HEK293 (cell line): ENCODE measurements around the gene TCAP.

Experiments
- CTCF ChIA-PET: fragments of 350-600 bp; formaldehyde crosslinking; extraction: SDS; loops from one replicate; lab custom pipeline; 2021; ENCODE audit warnings: antibody characterized with exemption; lab: Yijun Ruan, JAX
- POLR2A ChIA-PET: fragments of 300-600 bp; formaldehyde crosslinking; extraction: SDS; loops from one replicate; lab custom pipeline; 2020; ENCODE audit warnings: antibody characterized with exemption, inconsistent platforms; lab: Yijun Ruan, JAX
- H3K27ac ChIP-seq: fragments of 200-500 bp; sonication (Bioruptor generic); 2 replicates; pipeline ENCODE4 v1.5.1; 2014; ENCODE audit warnings: low read depth, low read length, control low read depth, inconsistent platforms; ENCODE audit errors: extremely low read depth
- H3K36me3 ChIP-seq, 2 experiments: fragments of 200-500 bp in 1 of 2; sonication (Bioruptor generic) in 1 of 2; 1 replicate in 1 of 2; 2 replicates in 1 of 2; pipeline ENCODE4 v1.5.1; 2014 to 2017; ENCODE audit warnings: inconsistent platforms in 2 of 2, low read length in 2 of 2; ENCODE audit not compliant: control insufficient read depth in 2 of 2, insufficient read depth in 1 of 2
- H3K4me1 ChIP-seq: fragments of 200-500 bp; sonication (Bioruptor generic); 2 replicates; pipeline ENCODE4 v1.5.1; 2014; ENCODE audit warnings: mild to moderate bottlenecking, low read length, inconsistent platforms; ENCODE audit not compliant: control insufficient read depth, insufficient read depth
- H3K4me3 ChIP-seq: 2 replicates; pipeline ENCODE4 v1.5.1; 2011; ENCODE audit warnings: low read depth, mild to moderate bottlenecking, control low read depth, low read length, moderate library complexity
- H3K9me3 ChIP-seq: fragments of 200-500 bp; sonication (Bioruptor generic); 2 replicates; pipeline ENCODE4 v1.5.1; 2014; ENCODE audit warnings: low read depth, low read length, inconsistent platforms; ENCODE audit not compliant: control insufficient read depth, insufficient read depth
- GFI1B ChIP-seq: fragments of 450-650 bp; formaldehyde crosslinking; IDR thresholded peaks from 2 replicates; pipeline ENCODE4 v1.5.1; 2016; ENCODE audit warnings: missing biosample characterization, missing genetic modification characterization
- GLIS1 ChIP-seq: fragments of 450-650 bp; formaldehyde crosslinking; IDR thresholded peaks from 2 replicates; pipeline ENCODE4 v1.5.1; 2016; ENCODE audit warnings: missing biosample characterization, missing genetic modification characterization
- PRDM10 ChIP-seq: fragments of 450-650 bp; formaldehyde crosslinking; IDR thresholded peaks from 2 replicates; pipeline ENCODE4 v1.5.1; 2016; ENCODE audit warnings: missing biosample characterization, missing genetic modification characterization
- ZBTB21 ChIP-seq: fragments of 450-650 bp; formaldehyde crosslinking; IDR thresholded peaks from 2 replicates; pipeline ENCODE4 v1.5.1; 2017; ENCODE audit warnings: missing biosample characterization, missing genetic modification characterization
- ZFP3 ChIP-seq: fragments of 450-650 bp; formaldehyde crosslinking; IDR thresholded peaks from 2 replicates; pipeline ENCODE4 v1.5.1; 2016; ENCODE audit warnings: low read depth, missing biosample characterization, missing genetic modification characterization
- ZNF2 ChIP-seq: fragments of 450-650 bp; formaldehyde crosslinking; IDR thresholded peaks from 2 replicates; pipeline ENCODE4 v1.5.1; 2016; ENCODE audit warnings: missing biosample characterization, missing genetic modification characterization
- ZNF324 ChIP-seq: fragments of 450-650 bp; formaldehyde crosslinking; IDR thresholded peaks from 2 replicates; pipeline ENCODE4 v1.5.1; 2016; ENCODE audit warnings: missing biosample characterization, missing genetic modification characterization
- ZNF362 ChIP-seq: fragments of 450-650 bp; formaldehyde crosslinking; IDR thresholded peaks from 2 replicates; pipeline ENCODE4 v1.5.1; 2016; ENCODE audit warnings: missing biosample characterization, missing genetic modification characterization
- ZNF433 ChIP-seq: fragments of 450-650 bp; formaldehyde crosslinking; IDR thresholded peaks from 2 replicates; pipeline ENCODE4 v1.5.1; 2016; ENCODE audit warnings: missing biosample characterization, missing genetic modification characterization, low read depth
- ZNF48 ChIP-seq: fragments of 450-650 bp; formaldehyde crosslinking; IDR thresholded peaks from 2 replicates; pipeline ENCODE4 v1.5.1; 2016; ENCODE audit warnings: missing biosample characterization, missing genetic modification characterization
- ZNF514 ChIP-seq: fragments of 450-650 bp; formaldehyde crosslinking; IDR thresholded peaks from 2 replicates; pipeline ENCODE4 v1.5.1; 2016; ENCODE audit warnings: missing biosample characterization, missing genetic modification characterization
- ZNF623 ChIP-seq: fragments of 450-650 bp; formaldehyde crosslinking; IDR thresholded peaks from 2 replicates; pipeline ENCODE4 v1.5.1; 2016; ENCODE audit warnings: missing biosample characterization, missing genetic modification characterization
- ZNF664 ChIP-seq: fragments of 450-650 bp; formaldehyde crosslinking; IDR thresholded peaks from 2 replicates; pipeline ENCODE4 v1.5.1; 2016; ENCODE audit warnings: missing biosample characterization, missing genetic modification characterization
- ZNF692 ChIP-seq: fragments of 450-650 bp; formaldehyde crosslinking; IDR thresholded peaks from 2 replicates; pipeline ENCODE4 v1.5.1; 2016; ENCODE audit warnings: missing biosample characterization, missing genetic modification characterization
- ZNF777 ChIP-seq: fragments of 450-650 bp; formaldehyde crosslinking; IDR thresholded peaks from 2 replicates; pipeline ENCODE4 v1.5.1; 2017; ENCODE audit warnings: missing biosample characterization, missing genetic modification characterization, borderline replicate concordance
- ZSCAN16 ChIP-seq: fragments of 450-650 bp; formaldehyde crosslinking; IDR thresholded peaks from 2 replicates; pipeline ENCODE4 v1.5.1; 2016; ENCODE audit warnings: missing biosample characterization, missing genetic modification characterization

The TCAP gene

GRCh38 chr17:39701784-39702422, 36.8 kb downstream of the TCAP start (continued):
- TF ChIP-seq ZSCAN16, result no peak

GRCh38 chr17:39702901-39703893, 38.0 kb downstream of the TCAP start:
- ChIA-PET CTCF (interaction anchor here (0.6 to 3.4 kb wide), 10 partner anchors 27 to 372 kb away, joined by 3 to 22 read pairs (median 3); partner anchors contain the start of gene MIEN1), POLR2A (interaction anchor here (0.8 kb wide), 1 partner anchor 28 kb away, joined by 3 read pairs; no protein-coding TSS in a partner anchor)
- Histone ChIP-seq H3K9me3 (no peaks in the 10 kb centered on the region), H3K4me1 (peaks cover 13% of the 10 kb centered on the region; the same call in 1 of the 2 replicates), H3K4me3 (no peak overlapping the region), H3K36me3 (peaks cover 0 to 34% of the 10 kb centered on the region in 2 experiments; a peak in 1 of 3 replicates), H3K27ac (peak overlapping the region; percentile 17; the same call in 1 of the 2 replicates)
- no peak for TF ChIP-seq ZNF2 (tag by site-specific recombination)
- TF ChIP-seq ZNF692 (tag by site-specific recombination), result no peak
- TF ChIP-seq ZNF362, result no peak
- TF ChIP-seq ZNF777 (tag by site-specific recombination), result no peak
- TF ChIP-seq ZNF664 (tag by site-specific recombination), result peak; percentile 54; the same call in 1 of the 2 replicates
- TF ChIP-seq PRDM10 (tag by site-specific recombination), result 0 out of 2 replicates have a peak, but pooled peaks have one; percentile 45
- no peak for TF ChIP-seq ZNF48 (tag by site-specific recombination)
- TF ChIP-seq ZNF433 (tag by site-specific recombination), result no peak
- no peak for TF ChIP-seq ZNF324 (tag by site-specific recombination)
- TF ChIP-seq ZFP3, result no peak
- TF ChIP-seq GLIS1 (tag by site-specific recombination), result peak; percentile 65; the same call in 1 of the 2 replicates
- TF ChIP-seq ZNF514 (tag by site-specific recombination), result no peak
- TF ChIP-seq ZBTB21, result no peak
- TF ChIP-seq GFI1B, result no peak
- no peak for TF ChIP-seq ZNF623
